K562 (cell line): Measurements from ENCODE around the gene IRF1. TPM values are rescaled to one million over a fixed set of nuclear protein-coding genes. Genes with fewer than 3 reads are reported as not detected.

Source experiments
- CBX2 ChIP-seq: fragments of 200-600 bp; sonication (generic); IDR thresholded peaks from one replicate; pipeline ENCODE4 v1.6.1; 2012; ENCODE audit warnings: mild to moderate bottlenecking, low read length, inconsistent platforms; ENCODE audit not compliant: insufficient read depth, poor library complexity, severe bottlenecking
- ESRRA ChIP-seq: fragments of 450-650 bp; IDR thresholded peaks from 2 replicates; pipeline ENCODE4 v1.6.1; 2014; ENCODE audit warnings: low read depth, mild to moderate bottlenecking, moderate library complexity, borderline replicate concordance
- ETV6 ChIP-seq, 3 experiments: fragments of 150-350 bp in 1 of 3; sonication (generic) in 1 of 3; formaldehyde crosslinking in 1 of 3; IDR thresholded peaks; 2 replicates each; pipeline versions ENCODE4 v1.6.1 to v1.8.0; 2014 to 2022; ENCODE audit warnings: borderline replicate concordance in 2 of 3, low read depth in 2 of 3, antibody characterized with exemption in 1 of 3, low read length in 1 of 3, mild to moderate bottlenecking in 1 of 3, missing genetic modification reagents in 1 of 3
- HDAC3 ChIP-seq: fragments of 450-650 bp; IDR thresholded peaks from 2 replicates; pipeline ENCODE4 v1.6.1; 2018; ENCODE audit warnings: borderline replicate concordance, mild to moderate bottlenecking, moderate library complexity; ENCODE audit not compliant: partially characterized antibody
- HDAC6 ChIP-seq: IDR thresholded peaks from 2 replicates; pipeline ENCODE4 v1.6.1; 2012; ENCODE audit warnings: low read depth, mild to moderate bottlenecking, control low read depth, inconsistent platforms, low read length, moderate library complexity
- HSF4 ChIP-seq: fragments of 250-450 bp; sonication (Bioruptor Pico); IDR thresholded peaks from 2 replicates; pipeline ENCODE4 v2.1.2; 2022; ENCODE audit warnings: mild to moderate bottlenecking, moderate library complexity, borderline replicate concordance
- JUN ChIP-seq, 2 experiments: sonication (generic) in 1 of 2; formaldehyde crosslinking in 1 of 2; IDR thresholded peaks; 2 replicates each; pipeline versions ENCODE4 v1.6.1 to v1.8.0; 2012 to 2022; ENCODE audit warnings: borderline replicate concordance in 2 of 2, mild to moderate bottlenecking in 2 of 2, improper control_type of control experiment in 1 of 2, low read depth in 1 of 2, low read length in 1 of 2, missing genetic modification reagents in 1 of 2
- KAT2B ChIP-seq: IDR thresholded peaks from one replicate; pipeline ENCODE4 v1.6.1; 2012; ENCODE audit warnings: low read depth, mild to moderate bottlenecking, control low read depth, inconsistent platforms, low read length, moderate library complexity
- MAZ ChIP-seq, 2 experiments: fragments of 450-650 bp in 1 of 2; sonication (generic) in 1 of 2; formaldehyde crosslinking; IDR thresholded peaks in 1 of 2; conservative IDR thresholded peaks in 1 of 2; 2 replicates each; pipeline versions ENCODE4 v1.4.0 to v1.5.0; 2020; ENCODE audit warnings: mild to moderate bottlenecking in 1 of 2, missing genetic modification reagents in 1 of 2
- PML ChIP-seq: IDR thresholded peaks from 2 replicates; pipeline ENCODE4 v1.6.1; 2012; ENCODE audit warnings: low read length, inconsistent platforms
- SIN3B ChIP-seq: fragments of 450-650 bp; IDR thresholded peaks from 2 replicates; pipeline ENCODE4 v1.6.1; 2017; ENCODE audit warnings: low read depth, mild to moderate bottlenecking, moderate library complexity
- SMARCB1 ChIP-seq: IDR thresholded peaks from 2 replicates; pipeline ENCODE4 v1.6.1; 2011; ENCODE audit warnings: improper control_type of control experiment, low read depth; ENCODE audit not compliant: insufficient read length
- TCF7 ChIP-seq: sonication (generic); IDR thresholded peaks from 2 replicates; pipeline ENCODE4 v1.6.1; 2016; ENCODE audit warnings: antibody characterized with exemption, borderline replicate concordance
- USF1 ChIP-seq: sonication (generic); formaldehyde crosslinking; IDR thresholded peaks from 2 replicates; pipeline ENCODE4 v1.9.0; 2022; ENCODE audit warnings: mild to moderate bottlenecking, missing genetic modification reagents
- ZC3H11A ChIP-seq: IDR thresholded peaks from 2 replicates; pipeline ENCODE4 v1.6.1; 2012; ENCODE audit warnings: low read depth, low read length, improper control_type of control experiment
- ZNF318 ChIP-seq, 2 experiments: fragments of 450-650 bp; IDR thresholded peaks; 2 replicates each; pipeline ENCODE4 v1.6.1; 2016; ENCODE audit warnings: mild to moderate bottlenecking in 2 of 2, borderline replicate concordance in 1 of 2, low read depth in 1 of 2, moderate library complexity in 1 of 2
- ZNF79 ChIP-seq: fragments of 250-450 bp; sonication (Bioruptor Pico); IDR thresholded peaks from 2 replicates; pipeline ENCODE4 v1.4.0; 2020; ENCODE audit warnings: low read depth, mild to moderate bottlenecking, moderate library complexity
- polyA plus RNA-seq, 8 experiments: library from polyadenylated mRNA; depleted of rRNA in 4 of 8; stranded (reverse) in 5 of 8; unstranded in 3 of 8; fragments of >200 nt; fragmentation: Nextera tagmentation in 2 of 8; fragmentation: Illumina TruSeq in 1 of 8; extraction: Ambion mirVana in 2 of 8; extraction: Trizol in 1 of 8; gene quantifications; 2 replicates each; pipeline versions ENCODE4 v1.2.1 to v1.2.3, GENCODE V29; 2011 to 2014; ENCODE audit warnings: inconsistent platforms in 1 of 8, missing spikeins in 1 of 8
- total RNA-seq, 7 experiments: library from RNA; depleted of rRNA in 6 of 7; stranded (reverse); fragments of >200 nt in 6 of 7; fragmentation: Illumina TruSeq in 2 of 7; extraction: Trizol in 2 of 7; gene quantifications; 2 replicates each; pipeline versions ENCODE4 v1.2.1 to v1.2.3, GENCODE V29; 2011 to 2021; ENCODE audit warnings: low replicate concordance in 1 of 7

Gene IRF1
- total and polyA plus RNA-seq, 9 of the 15 experiments (the other 6 are each of a cell fraction or from before 2014, with no cell fraction given), result 1.1 to 12.3 (median 5.9) TPM

GRCh38 chr5:132467287-132467984 lies 23.1 kb downstream of the IRF1 start (continued):
- TF ChIP-seq ZNF318 (IDR thresholded peaks at IDR 0.05; ENCODE audit: borderline replicate concordance in 1 of 2, low read depth in 1 of 2) (no peak), SMARCB1 (no peak), TCF7 (no peak), MAZ (CRISPR knock-in tag; conservative IDR thresholded peaks at IDR 0.05 in 1 of 2, IDR thresholded peaks at IDR 0.05 in 1 of 2) (peak in 1 of 2 experiments; percentile 67; a peak in 2 of 4 replicates), USF1 (CRISPR knock-in tag) (0 out of 2 replicates have a peak, but pooled peaks have one; percentile 21), PML (no peak), HSF4 (CRISPR knock-in tag) (no peak), HDAC3 (no peak), KAT2B (no peak), SIN3B (no peak), ESRRA (no peak), HDAC6 (no peak), ZC3H11A (no peak), ETV6 (IDR thresholded peaks at IDR 0.05; ENCODE audit: borderline replicate concordance in 1 of 2, low read depth in 2 of 2, low read length in 1 of 2) (0 out of 4 replicates have a peak, but pooled peaks of 1 of the 2 experiments have one; percentile 18), ETV6 (CRISPR knock-in tag; IDR thresholded peaks at IDR 0.05; ENCODE audit: borderline replicate concordance) (no peak), CBX2 (no peak), ZNF79 (CRISPR knock-in tag) (no peak), JUN (IDR thresholded peaks at IDR 0.05; ENCODE audit: borderline replicate concordance, low read depth, low read length) (no peak), JUN (CRISPR knock-in tag; IDR thresholded peaks at IDR 0.05; ENCODE audit: borderline replicate concordance) (no peak)
